ENCODE results near the gene CAAP1. TPM values are rescaled to one million over a fixed set of nuclear protein-coding genes. Genes with fewer than 3 reads are reported as not detected.

Gene CAAP1
- total RNA-seq, 4 donors from 2014 or later, result 16.5 to 47.0 (median 24.7) TPM

DNA sequence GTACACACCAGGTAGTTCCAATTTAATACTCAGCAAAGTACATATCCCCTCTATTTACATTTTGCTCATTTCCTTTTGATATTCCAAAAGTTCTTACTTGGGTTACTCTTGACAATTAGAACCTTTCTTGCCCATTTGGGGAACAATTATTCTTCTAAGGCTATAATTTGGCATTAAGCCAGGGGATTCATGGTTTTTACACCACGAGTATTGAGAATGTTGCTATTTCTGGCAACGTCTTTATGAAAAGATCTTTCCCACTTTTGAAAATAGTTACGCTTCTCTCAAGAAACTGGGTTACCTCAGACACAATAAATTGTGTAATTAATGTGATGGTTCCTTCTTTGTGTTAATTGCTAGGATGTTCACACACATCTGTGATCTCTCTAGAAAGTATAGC, 11.5 kb upstream of the CAAP1 start:
- TF ChIP-seq POLR2A (IDR thresholded peaks at IDR 0.05), result no peak
- TF ChIP-seq, protein P1, sequence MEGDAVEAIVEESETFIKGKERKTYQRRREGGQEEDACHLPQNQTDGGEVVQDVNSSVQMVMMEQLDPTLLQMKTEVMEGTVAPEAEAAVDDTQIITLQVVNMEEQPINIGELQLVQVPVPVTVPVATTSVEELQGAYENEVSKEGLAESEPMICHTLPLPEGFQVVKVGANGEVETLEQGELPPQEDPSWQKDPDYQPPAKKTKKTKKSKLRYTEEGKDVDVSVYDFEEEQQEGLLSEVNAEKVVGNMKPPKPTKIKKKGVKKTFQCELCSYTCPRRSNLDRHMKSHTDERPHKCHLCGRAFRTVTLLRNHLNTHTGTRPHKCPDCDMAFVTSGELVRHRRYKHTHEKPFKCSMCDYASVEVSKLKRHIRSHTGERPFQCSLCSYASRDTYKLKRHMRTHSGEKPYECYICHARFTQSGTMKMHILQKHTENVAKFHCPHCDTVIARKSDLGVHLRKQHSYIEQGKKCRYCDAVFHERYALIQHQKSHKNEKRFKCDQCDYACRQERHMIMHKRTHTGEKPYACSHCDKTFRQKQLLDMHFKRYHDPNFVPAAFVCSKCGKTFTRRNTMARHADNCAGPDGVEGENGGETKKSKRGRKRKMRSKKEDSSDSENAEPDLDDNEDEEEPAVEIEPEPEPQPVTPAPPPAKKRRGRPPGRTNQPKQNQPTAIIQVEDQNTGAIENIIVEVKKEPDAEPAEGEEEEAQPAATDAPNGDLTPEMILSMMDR (IDR thresholded peaks at IDR 0.05), result no peak
- Histone ChIP-seq H3K4me3 (no peak overlapping the region), H3K27me3 (no peaks in the 10 kb centered on the region), H3K27ac (no peak overlapping the region), H3K36me3 (peaks cover 0 to 51% (median 0%) of the 10 kb centered on the region in 3 donors), H3K9me3 (no peaks in the 10 kb centered on the region), H3K4me1 (no peaks in the 10 kb centered on the region)
- DNase-seq, result no peak

DNA sequence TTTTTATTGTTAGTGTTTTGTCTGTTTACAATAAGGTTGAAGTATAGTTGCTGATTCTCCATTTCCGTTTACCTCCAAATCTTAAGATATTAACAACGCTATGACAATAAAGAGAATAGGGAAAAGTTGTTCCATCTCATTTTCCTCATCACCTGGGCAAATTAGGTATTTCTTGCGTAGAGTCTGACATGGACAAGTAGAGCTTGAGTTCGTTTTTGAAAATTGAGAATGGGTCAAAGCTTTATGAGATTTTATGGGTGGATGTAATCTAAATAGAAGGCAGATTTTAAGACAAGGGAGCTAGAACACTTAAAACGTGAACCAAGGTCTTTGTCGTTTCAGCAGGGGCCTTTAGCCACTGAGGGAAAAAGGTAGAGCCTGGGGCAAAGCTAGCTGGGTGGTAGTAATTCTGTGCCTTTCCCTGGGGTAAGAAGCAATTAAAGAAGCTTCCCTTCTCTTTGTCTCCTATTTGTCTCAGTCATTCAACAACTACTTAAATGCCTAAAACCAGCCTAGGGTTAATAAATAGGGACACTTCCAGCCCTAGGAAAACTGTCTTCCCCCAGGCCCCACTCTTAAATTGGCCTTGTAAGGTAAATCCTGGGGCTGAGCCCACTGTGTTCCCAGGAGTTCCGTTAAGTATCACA, 551 bp upstream of the CAAP1 start:
- no peaks in the 10 kb centered on the region for H3K27me3 ChIP-seq
- H3K36me3 ChIP-seq, result no peaks in the 10 kb centered on the region
- H3K4me3 ChIP-seq, result peak overlapping the region; percentile 81 to 100 (median 84)
- no peaks in the 10 kb centered on the region for H3K9me3 ChIP-seq
- peaks cover 0 to 14% (median 4%) of the 10 kb centered on the region in 4 donors for H3K4me1 ChIP-seq
- no peak for DNase-seq
- TF ChIP-seq, protein P1 (IDR thresholded peaks at IDR 0.05), result no peak
- no peak for TF ChIP-seq POLR2A (IDR thresholded peaks at IDR 0.05)
- H3K27ac ChIP-seq, result peak overlapping the region; percentile 91 to 97 (median 96)

DNA sequence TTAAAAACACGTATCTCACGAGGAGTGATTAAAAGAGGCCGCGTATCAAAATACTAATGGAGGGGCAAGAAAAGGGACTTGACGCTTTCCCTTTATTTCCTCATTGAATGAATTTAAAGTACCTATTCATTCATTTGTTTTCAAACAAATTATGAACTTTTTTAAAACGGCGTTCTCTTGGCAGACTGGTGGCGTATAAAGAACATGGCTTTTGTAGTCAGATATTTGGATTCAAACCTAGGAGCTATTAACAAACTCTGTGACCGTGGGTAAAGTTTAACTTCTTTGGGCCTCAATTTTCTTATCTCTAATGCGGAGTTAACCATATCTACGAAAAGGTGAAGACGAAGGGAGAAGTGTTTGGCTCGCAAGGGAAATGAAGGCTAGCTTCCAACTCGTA, 876 bp downstream of the CAAP1 start:
- TF ChIP-seq POLR2A (IDR thresholded peaks at IDR 0.05), result no peak
- TF ChIP-seq, protein P1 (IDR thresholded peaks at IDR 0.05), result no peak
- no peak for DNase-seq
- peak overlapping the region; percentile 91 to 97 (median 96) for H3K27ac ChIP-seq
- no peaks in the 10 kb centered on the region for H3K9me3 ChIP-seq
- no peaks in the 10 kb centered on the region for H3K27me3 ChIP-seq
- H3K4me3 ChIP-seq, result peak overlapping the region; percentile 81 to 100 (median 84)
- H3K4me1 ChIP-seq, result peaks cover 0 to 14% (median 4%) of the 10 kb centered on the region in 4 donors
- H3K36me3 ChIP-seq, result peaks cover 0 to 7% (median 0%) of the 10 kb centered on the region in 3 donors

DNA sequence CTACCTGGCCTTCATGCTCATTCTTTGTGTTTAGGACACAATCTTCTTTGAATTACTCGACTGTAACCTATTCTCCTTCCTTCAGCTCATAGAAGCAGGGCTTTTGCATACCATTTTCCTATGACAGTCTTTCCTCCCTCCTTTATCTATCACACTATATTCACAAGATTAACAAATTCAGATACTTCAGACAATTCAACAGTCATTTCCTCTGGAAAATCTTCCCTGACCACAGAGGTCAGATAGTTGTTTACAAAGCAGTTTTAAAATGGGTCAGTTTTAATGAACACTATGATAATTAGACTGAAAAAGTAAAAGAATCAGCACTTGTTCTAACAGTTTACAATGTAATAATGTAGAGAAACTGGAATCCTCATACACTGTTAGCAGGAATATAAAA, 4.3 kb downstream of the CAAP1 start:
- Histone ChIP-seq H3K27ac (no peak overlapping the region), H3K27me3 (no peaks in the 10 kb centered on the region), H3K4me1 (peaks cover 0 to 14% (median 4%) of the 10 kb centered on the region in 4 donors), H3K36me3 (peaks cover 0 to 21% (median 0%) of the 10 kb centered on the region in 3 donors), H3K9me3 (no peaks in the 10 kb centered on the region), H3K4me3 (no peak overlapping the region)
- no peak for TF ChIP-seq POLR2A (IDR thresholded peaks at IDR 0.05)
- TF ChIP-seq, protein P1 (IDR thresholded peaks at IDR 0.05), result no peak
- DNase-seq, result no peak

DNA sequence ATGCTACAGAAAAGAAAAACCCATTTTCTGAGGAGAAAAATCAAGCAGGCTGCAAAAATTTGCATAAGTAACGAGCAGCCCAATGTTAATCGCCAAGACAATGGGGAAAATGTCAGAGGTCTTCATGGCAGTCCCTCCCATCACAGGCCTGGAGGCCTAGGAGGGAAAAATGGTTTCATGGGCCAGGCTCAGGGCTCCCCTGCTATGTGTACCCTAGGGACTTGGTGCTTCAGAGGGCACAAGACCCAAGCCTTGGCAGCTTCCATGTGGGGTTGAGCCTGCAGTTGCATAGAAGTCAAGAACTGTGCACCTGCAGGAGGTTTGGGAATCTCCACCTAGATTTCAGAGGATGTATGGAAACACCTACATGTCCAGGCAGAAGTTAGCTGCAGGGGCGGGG, 10.4 kb downstream of the CAAP1 start:
- Histone ChIP-seq H3K27me3 (no peaks in the 10 kb centered on the region), H3K27ac (no peak overlapping the region), H3K4me1 (no peaks in the 10 kb centered on the region), H3K9me3 (no peaks in the 10 kb centered on the region), H3K4me3 (no peak overlapping the region), H3K36me3 (peaks cover 0 to 59% (median 3%) of the 10 kb centered on the region in 3 donors)
- TF ChIP-seq, protein P1 (IDR thresholded peaks at IDR 0.05), result no peak
- TF ChIP-seq POLR2A (IDR thresholded peaks at IDR 0.05), result no peak
- no peak for DNase-seq

Data from Peyer's patch (tissue), 4 donors.